ENCODE data around the gene DARS2. TPM values are rescaled to one million over a fixed set of nuclear protein-coding genes. Genes with fewer than 3 reads are reported as not detected.

DARS2 gene
- total RNA-seq, 1 experiment from 2014 or later, result 25.6 TPM

- DNase-seq (ENCODE audit: low read depth, low spot score) (no peak), ATAC-seq (peak; percentile 11)
- ChIA-PET POLR2A (interaction anchor here (0.6 to 1.8 kb wide), 3 partner anchors 11 to 433 kb away, joined by 4 to 7 read pairs (median 4); no protein-coding TSS in a partner anchor), CTCF (no interaction called here), RAD21 (ENCODE audit: low non-redundant PET in 1 of 2, low total read pairs in 2 of 2, uncharacterized antibody in 2 of 2, unreplicated experiment in 2 of 2) (no interaction called here)
- Histone ChIP-seq H3K4me2 (ENCODE audit: low read length) (no peak overlapping the region), H3K9me2 (ENCODE audit: insufficient read depth) (no peaks in the 10 kb centered on the region), H3K4me3 (replicated peaks in 1 of 2; ENCODE audit: low read depth in 1 of 2, low read length in 2 of 2) (no peak overlapping the region), H3K79me2 (ENCODE audit: insufficient read depth, low read length) (peaks cover 38% of the 10 kb centered on the region), H3K27ac (ENCODE audit: low read depth, low read length) (peak overlapping the region; percentile 91), H3K9ac (ENCODE audit: low read length) (no peak overlapping the region), H3K27me3 (ENCODE audit: insufficient read depth, low read length) (no peaks in the 10 kb centered on the region), H3K4me1 (ENCODE audit: control insufficient read depth in 1 of 2, insufficient read depth in 2 of 2, low read length in 2 of 2) (peaks cover 5 to 33% of the 10 kb centered on the region in 2 experiments; a peak in 3 of 4 replicates), H3K36me3 (ENCODE audit: control insufficient read depth in 1 of 2, insufficient read depth in 2 of 2, low read length in 2 of 2) (peaks cover 33 to 43% of the 10 kb centered on the region in 2 experiments), H2AFZ (ENCODE audit: low read depth, low read length, poor library complexity, severe bottlenecking) (no peak overlapping the region), H3K9me3 (ENCODE audit: control insufficient read depth in 1 of 2, insufficient read depth in 1 of 2, low read depth in 1 of 2, low read length in 2 of 2) (no peaks in the 10 kb centered on the region), H4K20me1 (ENCODE audit: insufficient read depth) (peaks cover 39% of the 10 kb centered on the region; the same call in 1 of the 2 replicates)
- TF ChIP-seq SIN3A (IDR thresholded peaks at IDR 0.05; ENCODE audit: low read depth) (peak; percentile 36; the same call in 1 of the 2 replicates), CEBPB (IDR thresholded peaks at IDR 0.05; ENCODE audit: low read depth) (peak; percentile 63; the same call in 1 of the 2 replicates), ELF1 (IDR thresholded peaks at IDR 0.05; ENCODE audit: borderline replicate concordance, low read depth) (no peak), ZNF274 (IDR thresholded peaks at IDR 0.05; ENCODE audit: low read depth, low read length) (no peak), RAD21 (IDR thresholded peaks at IDR 0.05; ENCODE audit: low read depth) (no peak)
- intact Hi-C loops (cut with micrococcal nuclease), result loop anchor here (2.0 to 10.0 kb wide), 2 partner anchors 352 to 432 kb away; no protein-coding TSS in a partner anchor
- BruUV-seq (replicated peaks), result no TSS peak
Observed at GRCh38 chr1:173862769-173863223, 38.3 kb downstream of the DARS2 start.

GRCh38 chr1:173863224-173864161 is 39.0 kb downstream of the DARS2 start:
- RAD21 ChIA-PET (ENCODE audit: low non-redundant PET in 1 of 2, low total read pairs in 2 of 2, uncharacterized antibody in 2 of 2, unreplicated experiment in 2 of 2), result no interaction called here
- intact Hi-C loops (cut with micrococcal nuclease), result loop anchor here (2.0 to 10.0 kb wide), 2 partner anchors 351 to 433 kb away; no protein-coding TSS in a partner anchor
- Histone ChIP-seq H3K79me2 (ENCODE audit: insufficient read depth, low read length) (peaks cover 38% of the 10 kb centered on the region), H3K4me2 (ENCODE audit: low read length) (no peak overlapping the region), H3K9me2 (ENCODE audit: insufficient read depth) (no peaks in the 10 kb centered on the region), H3K36me3 (ENCODE audit: control insufficient read depth in 1 of 2, insufficient read depth in 2 of 2, low read length in 2 of 2) (peaks cover 33 to 43% of the 10 kb centered on the region in 2 experiments), H4K20me1 (ENCODE audit: insufficient read depth) (peaks cover 39% of the 10 kb centered on the region; the same call in 1 of the 2 replicates), H3K9ac (ENCODE audit: low read length) (no peak overlapping the region), H3K9me3 (ENCODE audit: control insufficient read depth in 1 of 2, insufficient read depth in 1 of 2, low read depth in 1 of 2, low read length in 2 of 2) (no peaks in the 10 kb centered on the region), H3K4me1 (ENCODE audit: control insufficient read depth in 1 of 2, insufficient read depth in 2 of 2, low read length in 2 of 2) (peaks cover 5 to 33% of the 10 kb centered on the region in 2 experiments; a peak in 3 of 4 replicates), H3K4me3 (replicated peaks in 1 of 2; ENCODE audit: low read depth in 1 of 2, low read length in 2 of 2) (no peak overlapping the region), H3K27ac (ENCODE audit: low read depth, low read length) (peak overlapping the region; percentile 91), H2AFZ (ENCODE audit: low read depth, low read length, poor library complexity, severe bottlenecking) (no peak overlapping the region), H3K27me3 (ENCODE audit: insufficient read depth, low read length) (no peaks in the 10 kb centered on the region)
- DNase-seq (ENCODE audit: low read depth, low spot score), result no peak
- BruUV-seq (replicated peaks), result no TSS peak
- CTCF ChIA-PET, result no interaction called here
- ATAC-seq, result no peak
- POLR2A ChIA-PET, result interaction anchor here (0.6 to 1.8 kb wide), 3 partner anchors 12 to 433 kb away, joined by 4 to 7 read pairs (median 4); no protein-coding TSS in a partner anchor
- no peak for TF ChIP-seq SP1 (IDR thresholded peaks at IDR 0.05; ENCODE audit: low read depth)
- no peak for TF ChIP-seq CBX3 (IDR thresholded peaks at IDR 0.05; ENCODE audit: low read depth)
- TF ChIP-seq EZH2phosphoT487 (IDR thresholded peaks at IDR 0.05; ENCODE audit: borderline replicate concordance), result no peak
- 0 out of 2 replicates have a peak, but pooled peaks have one; percentile 7 for TF ChIP-seq SIN3A (IDR thresholded peaks at IDR 0.05; ENCODE audit: low read depth)
- no peak for TF ChIP-seq ATF3 (IDR thresholded peaks at IDR 0.05)
- TF ChIP-seq CEBPB (IDR thresholded peaks at IDR 0.05; ENCODE audit: low read depth), result no peak
- peak; percentile 32; the same call in 1 of the 2 replicates for TF ChIP-seq EGR1 (IDR thresholded peaks at IDR 0.05; ENCODE audit: low read depth)
- no peak for TF ChIP-seq YY1 (IDR thresholded peaks at IDR 0.05; ENCODE audit: extremely low read depth, insufficient replicate concordance, low read depth, low read length)
- TF ChIP-seq TCF7L2 (IDR thresholded peaks at IDR 0.05; ENCODE audit: borderline replicate concordance, extremely low read depth, insufficient read depth, insufficient read length), result no peak
- TF ChIP-seq ZNF274 (IDR thresholded peaks at IDR 0.05; ENCODE audit: low read depth, low read length), result no peak
- peak; percentile 88 for TF ChIP-seq POLR2AphosphoS5 (IDR thresholded peaks at IDR 0.05; ENCODE audit: low read depth, low read length)
- no peak for TF ChIP-seq CTCF (IDR thresholded peaks at IDR 0.05 in 2 of 3, conservative IDR thresholded peaks at IDR 0.05 in 1 of 3; ENCODE audit: borderline replicate concordance in 1 of 3, insufficient read depth in 1 of 3, low read depth in 2 of 3, low read length in 2 of 3)

Measured in HCT116 (cell line).